AG09309 (cell line): ENCODE data around the gene AGAP5.
A peak's percentile ranks its signal among the peaks of the same experiment; 100 is the strongest.
"Not testable (repeated sequence)": the region's sequence is repeated elsewhere in the genome, so short reads cannot be mapped to it uniquely, and the experiment has no call there.

Experiments
- DNase-seq: peaks from one replicate; pipeline ENCODE4 v3.0.0-alpha.2; 2010; ENCODE audit warnings: low read depth
- H3K4me3 ChIP-seq: 2 replicates; pipeline ENCODE4 v1.5.1; 2011; ENCODE audit warnings: mild to moderate bottlenecking, low read depth, low read length, moderate library complexity; ENCODE audit not compliant: control insufficient read depth
- TF ChIP-seq, protein P1 (sequence below): IDR thresholded peaks from 2 replicates; pipeline ENCODE4 v1.5.1; 2011; ENCODE audit warnings: mild to moderate bottlenecking, low read depth, low read length, inconsistent platforms; ENCODE audit not compliant: insufficient read depth, control insufficient read depth; ENCODE audit errors: missing control alignments

AGAP5 gene

DNA sequence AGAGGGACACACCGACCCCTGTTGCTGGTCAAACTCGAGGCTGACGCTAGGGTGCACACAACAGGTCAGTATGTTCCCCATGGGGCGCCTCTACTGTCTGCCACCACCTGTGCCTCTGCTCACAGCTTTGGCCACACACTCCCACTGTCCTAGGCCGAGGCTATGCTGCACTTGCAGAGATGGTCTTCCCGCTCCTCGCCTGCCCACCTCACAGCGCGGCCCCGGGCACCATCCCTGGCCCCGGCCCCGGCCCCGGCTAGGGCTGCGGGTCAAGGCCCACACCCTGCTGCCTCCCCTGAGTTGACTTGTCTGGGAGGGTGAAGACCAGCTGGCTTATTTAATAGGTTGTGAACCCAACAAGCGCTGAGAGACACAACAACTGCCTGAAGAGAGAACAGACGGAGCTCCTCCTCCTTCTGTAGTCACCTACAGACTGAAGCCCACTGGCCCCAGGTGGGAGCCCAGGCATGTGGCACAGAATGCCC, at the start of gene AGAP5:
Gene AGAP5, minus strand, starts transcription at position 435 of the 485 bp plus-strand sequence. Its CDS starts 354 bp downstream, at position 81.
- DNase-seq, H3K4me3 ChIP-seq: not testable (repeated sequence)

DNA sequence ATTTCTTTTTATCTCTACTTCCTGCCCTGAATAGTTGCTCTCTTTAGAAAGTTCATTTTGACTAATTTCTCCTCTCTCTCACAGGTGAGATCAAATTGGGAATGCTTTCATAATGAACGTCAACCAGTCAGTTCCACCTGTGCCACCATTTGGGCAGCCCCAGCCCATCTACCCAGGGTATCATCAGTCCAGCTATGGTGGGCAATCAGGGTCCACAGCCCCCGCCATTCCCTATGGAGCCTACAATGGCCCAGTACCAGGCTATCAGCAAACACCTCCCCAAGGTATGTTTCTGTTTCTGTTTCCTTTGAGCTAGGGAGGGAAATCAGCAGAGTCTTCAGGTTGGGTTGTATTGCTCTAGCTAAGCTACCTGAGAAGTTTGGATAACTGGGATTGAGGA, 48.8 kb upstream of the AGAP5 start:
- TF ChIP-seq, protein P1, sequence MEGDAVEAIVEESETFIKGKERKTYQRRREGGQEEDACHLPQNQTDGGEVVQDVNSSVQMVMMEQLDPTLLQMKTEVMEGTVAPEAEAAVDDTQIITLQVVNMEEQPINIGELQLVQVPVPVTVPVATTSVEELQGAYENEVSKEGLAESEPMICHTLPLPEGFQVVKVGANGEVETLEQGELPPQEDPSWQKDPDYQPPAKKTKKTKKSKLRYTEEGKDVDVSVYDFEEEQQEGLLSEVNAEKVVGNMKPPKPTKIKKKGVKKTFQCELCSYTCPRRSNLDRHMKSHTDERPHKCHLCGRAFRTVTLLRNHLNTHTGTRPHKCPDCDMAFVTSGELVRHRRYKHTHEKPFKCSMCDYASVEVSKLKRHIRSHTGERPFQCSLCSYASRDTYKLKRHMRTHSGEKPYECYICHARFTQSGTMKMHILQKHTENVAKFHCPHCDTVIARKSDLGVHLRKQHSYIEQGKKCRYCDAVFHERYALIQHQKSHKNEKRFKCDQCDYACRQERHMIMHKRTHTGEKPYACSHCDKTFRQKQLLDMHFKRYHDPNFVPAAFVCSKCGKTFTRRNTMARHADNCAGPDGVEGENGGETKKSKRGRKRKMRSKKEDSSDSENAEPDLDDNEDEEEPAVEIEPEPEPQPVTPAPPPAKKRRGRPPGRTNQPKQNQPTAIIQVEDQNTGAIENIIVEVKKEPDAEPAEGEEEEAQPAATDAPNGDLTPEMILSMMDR = no peak
- no peak for DNase-seq
- no peak overlapping the region for H3K4me3 ChIP-seq

DNA sequence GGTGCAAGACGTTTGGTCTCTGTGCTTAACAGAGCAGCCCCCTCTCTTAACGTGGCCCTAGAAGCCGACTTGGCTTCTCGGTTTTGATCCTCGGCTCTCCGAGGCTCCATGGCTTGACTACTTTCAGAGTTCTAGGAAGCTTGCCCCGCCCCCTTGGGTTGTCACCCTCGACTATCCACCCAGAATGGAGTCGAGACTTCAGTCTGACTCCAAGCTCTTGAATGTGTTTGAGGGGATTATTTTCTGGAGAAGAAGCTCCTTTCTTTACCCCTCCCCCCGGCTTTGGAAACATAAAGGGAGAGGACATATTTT, 46.7 kb upstream of the AGAP5 start:
- TF ChIP-seq, protein P1 = no peak
- DNase-seq = no peak

DNA sequence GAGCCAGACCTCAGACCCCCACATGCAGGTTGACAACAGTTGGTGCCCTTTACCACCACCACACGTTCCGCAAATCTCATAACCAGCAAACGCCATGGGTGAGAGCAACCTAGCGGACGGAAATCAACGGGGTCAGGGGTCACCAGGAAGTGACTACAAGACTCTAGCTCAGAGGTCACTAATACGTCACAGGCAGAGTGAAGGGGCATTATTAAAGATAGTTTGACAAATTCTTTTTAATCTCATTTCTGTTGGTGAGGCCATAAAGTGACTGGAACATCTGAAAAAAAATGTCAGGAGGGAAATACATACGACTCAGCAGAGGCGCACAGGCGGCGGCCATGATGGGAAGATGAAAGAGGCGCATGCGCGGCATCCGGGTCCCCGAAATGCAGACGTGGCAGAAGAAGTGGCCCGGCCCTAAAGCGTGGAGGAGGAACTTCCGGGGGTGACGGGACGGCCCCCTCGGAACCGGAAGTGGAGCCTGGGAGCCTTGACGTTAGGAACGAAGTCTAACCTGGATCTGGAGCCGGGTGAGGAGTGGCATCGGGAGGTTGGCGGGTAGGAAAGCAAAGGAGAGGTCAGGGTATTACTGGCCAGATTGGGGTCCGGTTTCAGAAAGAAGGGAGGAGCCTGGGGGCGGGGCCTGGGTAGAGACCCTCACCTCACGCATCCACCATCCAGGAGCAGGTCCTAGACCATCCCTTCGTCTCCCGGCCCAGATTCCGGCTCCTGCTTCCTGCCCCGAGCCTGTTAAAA, 46.2 kb upstream of the AGAP5 start, which contains the start of gene SEC24C:
Gene SEC24C, plus strand, starts transcription at position 468 of the 759 bp plus-strand sequence. CDS start 2,461 bp downstream, outside the sequence.
- DNase-seq = peak; percentile 84
- peak within 1 kb of the TSS; percentile 88 for H3K4me3 ChIP-seq
- TF ChIP-seq, protein P1 = no peak

More for the DNA sequence above, 46.7 kb upstream of the AGAP5 start:
- H3K4me3 ChIP-seq = peak overlapping the region; percentile 88

DNA sequence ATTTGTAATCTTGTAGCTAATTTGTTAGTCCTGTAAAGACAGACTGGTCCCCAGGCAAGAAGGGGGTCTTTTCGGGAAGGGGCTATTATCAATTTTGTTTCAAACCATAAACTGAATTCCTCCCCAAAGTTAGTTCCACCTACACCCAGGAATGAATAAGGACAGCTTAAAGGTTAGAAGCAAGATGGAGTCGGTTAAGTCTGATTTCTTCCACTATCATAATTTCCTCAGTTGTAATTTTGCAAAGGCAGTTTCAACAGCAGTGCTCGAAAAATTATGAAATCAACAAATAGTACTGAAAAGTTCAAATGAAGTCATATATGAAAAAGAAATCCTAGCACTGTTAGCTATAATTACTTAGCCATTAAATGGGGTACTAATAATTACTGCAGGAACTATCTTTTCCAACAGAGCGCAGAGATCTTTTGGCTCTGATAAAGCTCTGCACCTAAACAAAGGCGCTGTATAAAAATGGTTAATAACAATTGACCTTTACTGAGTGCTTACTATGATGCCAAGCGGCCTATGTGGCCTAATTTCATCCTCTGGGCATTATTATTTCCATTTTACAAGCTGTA, 45.5 kb upstream of the AGAP5 start:
- peak overlapping the region; percentile 88 for H3K4me3 ChIP-seq
- no peak for DNase-seq
- TF ChIP-seq, protein P1 = no peak

DNA sequence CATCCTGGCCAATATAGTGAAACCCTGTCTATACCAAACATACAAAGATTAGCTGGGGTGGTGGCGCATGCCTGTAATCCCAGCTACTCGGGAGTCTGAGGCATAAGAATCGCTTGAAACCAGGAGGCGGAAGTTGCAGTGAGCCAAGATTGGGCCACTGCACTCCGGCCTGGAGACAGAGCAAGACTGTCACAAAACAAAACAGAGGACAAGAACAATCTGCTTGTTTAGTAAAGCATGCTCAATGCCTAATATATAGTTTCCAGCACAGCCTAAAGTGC, 44.5 kb upstream of the AGAP5 start:
- TF ChIP-seq, protein P1 = no peak
- H3K4me3 ChIP-seq = no peak overlapping the region
- no peak for DNase-seq

DNA sequence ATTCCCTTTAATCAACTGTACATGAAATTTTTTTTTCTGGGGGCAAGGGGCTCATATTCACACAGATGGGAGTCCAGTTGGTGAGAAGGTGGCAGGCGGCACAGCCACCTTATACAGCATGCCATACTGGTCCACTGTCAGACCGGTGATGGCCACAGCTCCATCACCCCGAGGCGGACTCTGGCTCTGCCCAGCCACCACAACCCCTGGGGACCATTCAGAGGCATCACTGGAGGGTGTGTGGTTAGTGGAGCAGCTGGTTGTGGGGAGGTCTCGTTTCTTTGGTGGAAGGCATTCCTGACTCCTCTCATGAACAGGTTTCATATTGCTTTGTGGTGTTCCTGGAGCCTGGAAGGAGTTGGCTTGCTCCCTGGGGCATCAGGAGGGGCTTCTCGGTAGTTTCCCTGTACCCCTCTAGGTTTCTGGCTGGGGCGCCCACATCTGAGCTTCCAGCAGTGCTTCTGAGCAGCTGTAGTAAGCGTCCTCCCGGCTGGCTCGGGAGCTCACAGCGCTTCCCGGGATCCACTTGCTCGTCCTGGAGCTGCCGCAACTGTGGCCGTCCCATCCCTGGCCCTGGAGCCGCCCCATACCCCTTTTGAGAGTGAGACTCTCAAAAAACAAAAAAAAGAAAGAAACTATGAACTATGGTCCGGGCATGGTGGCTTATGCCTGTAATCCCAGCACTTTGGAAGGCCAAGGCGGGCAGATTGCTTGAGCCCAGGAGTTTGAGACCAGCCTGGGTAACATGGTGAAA, 42.8 kb upstream of the AGAP5 start:
- not testable (repeated sequence) for DNase-seq, H3K4me3 ChIP-seq
